ENCODE data around the gene TOMM22.

Gene TOMM22

GRCh38 chr22:38696606-38697424 lies 15.1 kb downstream of the TOMM22 start:
- peak in 1 of 2 donors; percentile 25 for DNase-seq (ENCODE audit: low read depth in 2 of 2)

- DNase-seq (ENCODE audit: low read depth in 2 of 2): no peak
Measured at GRCh38 chr22:38697425-38698089, 15.8 kb downstream of the TOMM22 start.

DNA sequence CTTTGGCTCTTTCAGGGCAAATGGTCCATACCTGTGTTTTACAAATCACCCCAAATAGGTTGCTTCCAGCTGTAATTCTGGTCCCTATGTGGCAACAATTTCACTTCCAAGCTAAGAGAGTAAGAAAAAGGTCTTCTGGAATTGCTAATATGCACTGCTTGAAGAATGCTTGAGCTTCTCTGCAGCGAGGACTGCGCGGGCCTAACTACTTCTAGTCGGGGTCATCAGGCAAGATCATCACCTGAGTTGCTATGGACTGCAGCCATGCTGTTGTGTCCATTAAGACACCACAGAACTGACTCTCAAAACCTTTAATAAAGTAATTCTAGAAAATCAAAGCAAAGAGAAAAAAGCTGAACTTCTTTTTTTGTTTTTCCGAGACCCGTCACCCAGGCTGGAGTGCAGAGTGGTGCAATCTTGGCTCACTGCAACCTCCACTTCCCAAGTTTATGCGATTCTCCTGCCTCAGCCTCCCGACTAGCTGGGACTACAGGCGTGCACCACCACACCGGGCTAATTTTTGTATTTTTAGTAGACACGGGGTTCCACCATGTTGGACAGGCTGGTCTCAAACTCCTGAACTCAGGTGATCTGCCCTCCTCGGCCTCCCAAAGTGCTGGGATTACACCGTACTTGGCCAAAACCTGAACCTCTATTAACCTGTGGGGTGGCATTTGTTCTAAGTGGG lies 16.8 kb downstream of the TOMM22 start:
- no peak for DNase-seq (ENCODE audit: low read depth in 2 of 2)

DNA sequence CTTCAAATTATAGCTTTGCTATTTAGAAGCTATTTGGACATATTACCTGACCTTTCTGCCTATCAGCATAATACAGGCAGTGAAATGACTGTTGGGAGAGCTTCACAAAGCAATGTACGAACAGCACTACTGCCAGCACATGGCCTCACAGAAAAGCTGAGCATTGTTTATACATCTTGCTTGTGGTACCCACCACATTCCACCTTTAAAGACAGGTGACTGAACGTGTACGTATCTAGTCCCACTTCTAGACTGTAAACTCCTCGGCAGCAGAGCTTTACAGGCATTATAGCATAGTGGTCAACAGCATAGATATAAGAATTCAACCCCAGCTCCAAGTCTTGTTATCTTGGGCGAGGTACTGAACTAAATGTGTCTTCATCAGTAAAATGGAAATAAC lies 17.4 kb downstream of the TOMM22 start:
- no peak for DNase-seq (ENCODE audit: low read depth in 2 of 2)

DNA sequence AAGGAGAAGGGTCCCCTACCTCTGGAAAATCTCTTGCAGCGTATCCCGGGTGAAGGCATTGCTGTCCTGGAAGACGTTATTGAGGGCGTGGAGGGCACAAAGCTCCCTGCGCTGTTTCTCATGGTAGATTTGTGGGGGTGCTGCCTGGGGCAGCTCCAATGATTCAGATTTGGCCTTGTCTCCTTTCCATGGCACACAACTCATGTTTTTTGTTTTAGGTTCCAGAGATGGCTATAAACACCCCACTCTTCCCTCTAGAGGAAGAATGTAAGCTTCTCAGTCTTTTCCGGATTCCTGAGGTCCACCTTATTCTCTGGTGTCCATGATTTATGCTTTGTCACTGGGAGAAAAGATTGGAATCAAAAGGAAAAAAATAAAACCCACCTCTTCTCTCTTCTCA lies 18.0 kb downstream of the TOMM22 start:
- no peak for DNase-seq (ENCODE audit: low read depth in 2 of 2)

DNA sequence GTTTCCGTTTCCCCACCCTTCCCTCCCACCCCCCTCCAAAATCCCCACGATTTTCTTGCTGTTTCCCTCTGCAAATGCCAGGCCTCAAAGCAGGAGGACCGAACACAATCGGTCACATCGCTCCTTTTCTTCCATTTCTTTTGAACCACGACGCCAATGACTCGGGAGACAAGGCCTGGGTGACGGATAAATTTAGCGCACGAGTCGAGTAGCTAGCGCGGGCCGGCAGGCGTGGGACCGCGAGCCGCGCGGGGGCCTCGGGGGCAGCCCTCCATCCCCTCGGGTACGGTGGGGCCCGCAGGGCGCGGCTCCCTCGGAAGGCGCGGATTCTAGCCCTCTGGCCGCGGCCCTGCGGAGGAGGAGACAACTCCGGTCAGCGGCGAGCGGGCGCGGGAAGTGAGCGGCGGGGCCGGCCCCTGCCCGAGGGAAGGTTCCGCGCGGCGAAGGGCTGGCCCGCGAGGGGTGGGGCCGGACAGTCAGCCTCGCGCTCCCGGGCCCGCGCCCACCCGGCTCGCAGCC lies 18.6 kb downstream of the TOMM22 start:
- DNase-seq (ENCODE audit: low read depth in 2 of 2): no peak

- DNase-seq (ENCODE audit: low read depth in 2 of 2): peak; percentile 95 to 98
Measured at GRCh38 chr22:38700789-38701628, 19.3 kb downstream of the TOMM22 start, which contains the start of gene JOSD1. Gene JOSD1 (minus strand): TSS chr22:38700943. CDS start chr22:38699987, 956 bp downstream.

DNA sequence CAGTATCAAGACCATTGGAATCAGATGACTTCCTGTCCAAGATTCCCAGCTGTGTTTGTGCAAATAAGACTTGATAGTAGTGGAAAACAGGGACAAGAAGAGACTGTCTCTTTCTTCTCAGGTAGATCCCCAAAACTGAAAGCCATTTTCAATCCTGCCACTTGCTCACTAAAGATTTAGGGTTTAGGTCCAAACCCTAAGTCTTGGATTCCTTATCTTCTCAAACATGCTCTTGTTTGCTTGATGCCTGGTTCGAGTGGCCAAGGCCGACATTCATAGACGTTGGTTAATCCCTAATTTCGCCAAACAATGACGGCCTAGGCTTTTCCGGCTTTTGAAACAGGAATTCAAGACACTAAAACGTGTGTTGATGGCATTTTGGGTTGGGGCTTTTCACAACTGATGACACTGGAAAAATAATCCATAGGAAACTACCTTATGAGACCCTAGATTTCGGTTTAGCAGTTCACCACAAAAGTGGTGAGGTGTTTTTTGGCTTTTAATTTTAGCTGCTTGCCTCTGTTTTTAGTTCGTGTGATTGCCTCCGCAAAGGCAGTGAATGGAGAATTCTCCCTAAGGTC lies 23.0 kb downstream of the TOMM22 start:
- DNase-seq (ENCODE audit: low read depth in 2 of 2): no peak

DNA sequence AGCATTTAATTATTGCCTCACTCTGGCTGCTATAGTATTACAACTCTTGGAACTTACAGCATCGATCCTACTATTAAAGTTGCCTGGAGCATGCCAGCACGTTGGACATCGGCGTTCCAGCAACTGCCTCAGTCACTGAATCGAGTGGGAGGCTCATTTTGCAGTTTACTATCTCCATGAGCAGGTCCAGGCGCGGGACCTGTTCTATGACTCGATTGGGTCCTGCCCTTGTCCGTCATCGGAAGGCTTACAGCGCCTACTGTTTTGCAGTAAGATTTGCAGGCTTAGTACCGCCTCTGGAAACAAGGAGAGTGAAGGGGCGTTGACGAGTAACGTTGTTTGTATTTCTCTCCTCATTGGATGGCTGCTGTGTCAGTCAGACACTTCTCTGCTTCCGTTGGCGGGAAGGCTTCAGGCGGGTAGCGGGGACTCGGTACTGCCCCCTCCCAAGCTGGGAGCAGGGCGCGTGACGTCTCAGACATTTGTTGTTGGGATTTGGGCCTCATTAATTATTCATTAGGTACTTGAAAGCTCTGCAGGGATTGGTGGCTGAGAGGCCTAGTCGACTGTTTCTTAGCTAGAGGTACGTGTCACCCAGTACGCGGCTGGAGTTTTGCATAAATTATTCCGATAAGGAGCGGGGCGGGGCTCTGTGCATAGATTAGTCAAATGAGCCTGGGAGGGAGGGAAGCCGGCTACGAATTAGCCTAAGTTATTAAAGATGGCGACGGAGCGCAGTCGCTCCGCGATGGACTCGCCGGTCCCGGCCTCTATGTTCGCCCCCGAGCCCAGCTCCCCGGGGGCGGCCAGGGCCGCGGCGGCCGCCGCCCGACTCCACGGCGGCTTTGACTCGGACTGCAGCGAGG lies 23.7 kb downstream of the TOMM22 start, which contains the start of gene GTPBP1:
GTPBP1 (plus strand) TSS at position 710 of the 866 bp plus-strand sequence; CDS start at position 722, 12 bp downstream.
- peak; percentile 92 to 97 for DNase-seq (ENCODE audit: low read depth in 2 of 2)

DNA sequence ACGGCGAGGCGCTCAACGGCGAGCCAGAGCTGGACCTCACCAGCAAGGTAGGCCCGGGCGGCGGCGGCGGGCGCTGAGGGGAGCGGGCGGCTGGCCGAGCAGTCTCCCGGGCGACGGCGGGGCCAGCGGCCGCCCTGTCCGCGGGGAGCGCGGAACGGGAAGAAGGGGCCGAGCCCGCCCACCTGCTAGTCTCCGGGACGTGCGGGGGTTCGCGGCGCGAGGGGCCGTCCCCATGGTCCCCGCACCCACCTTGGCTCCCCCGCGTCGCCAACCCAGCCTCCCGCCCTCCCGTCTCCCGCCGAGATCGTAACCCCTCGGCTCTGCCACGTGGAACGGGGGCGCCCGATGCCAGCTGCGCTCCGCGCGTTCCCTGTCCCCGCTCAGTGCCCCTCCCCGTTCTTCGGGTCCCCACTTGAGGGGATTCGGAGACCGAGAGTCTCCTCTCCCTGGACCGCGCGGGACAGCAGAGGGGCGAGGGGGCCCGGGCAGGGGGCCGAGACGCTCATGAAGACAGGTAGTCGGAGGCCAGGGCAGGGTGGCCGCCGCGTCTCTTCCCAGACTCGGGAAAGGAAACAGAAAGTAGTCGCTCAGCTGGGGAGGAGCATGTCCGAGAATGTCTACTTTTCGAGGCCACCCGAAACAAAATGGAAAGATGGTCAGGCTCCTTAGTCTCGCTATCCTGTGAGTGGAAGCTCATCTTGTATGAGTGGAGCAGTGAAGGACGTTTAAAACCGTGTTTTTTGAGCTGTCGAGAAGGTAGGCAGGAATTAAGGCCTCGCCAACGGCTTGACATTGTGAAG lies 24.5 kb downstream of the TOMM22 start:
- peak in 1 of 2 donors; percentile 19 for DNase-seq (ENCODE audit: low read depth in 2 of 2)

- DNase-seq (ENCODE audit: low read depth in 2 of 2): no peak
Measured at GRCh38 chr22:38706901-38707195, 25.1 kb downstream of the TOMM22 start.

DNA sequence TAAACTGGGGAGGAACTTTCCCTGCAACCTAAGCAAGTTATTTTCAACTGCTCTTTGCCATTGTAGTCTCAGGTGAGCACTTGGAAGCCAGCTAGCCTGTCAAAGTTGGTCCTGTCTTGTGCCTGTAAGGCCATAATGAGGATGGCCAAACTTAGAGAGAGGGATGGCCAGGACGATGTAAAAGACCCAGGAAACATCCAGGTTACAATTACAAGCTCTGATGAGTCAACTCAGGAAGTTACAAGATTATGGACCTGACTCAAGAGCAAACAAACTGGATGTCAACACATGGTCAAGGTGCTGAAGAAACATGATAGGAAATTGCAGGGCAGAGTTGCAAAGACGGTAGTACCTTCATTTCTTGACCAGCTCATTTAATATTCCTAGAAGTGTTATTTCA lies 25.6 kb downstream of the TOMM22 start:
- DNase-seq (ENCODE audit: low read depth in 2 of 2): no peak

DNA sequence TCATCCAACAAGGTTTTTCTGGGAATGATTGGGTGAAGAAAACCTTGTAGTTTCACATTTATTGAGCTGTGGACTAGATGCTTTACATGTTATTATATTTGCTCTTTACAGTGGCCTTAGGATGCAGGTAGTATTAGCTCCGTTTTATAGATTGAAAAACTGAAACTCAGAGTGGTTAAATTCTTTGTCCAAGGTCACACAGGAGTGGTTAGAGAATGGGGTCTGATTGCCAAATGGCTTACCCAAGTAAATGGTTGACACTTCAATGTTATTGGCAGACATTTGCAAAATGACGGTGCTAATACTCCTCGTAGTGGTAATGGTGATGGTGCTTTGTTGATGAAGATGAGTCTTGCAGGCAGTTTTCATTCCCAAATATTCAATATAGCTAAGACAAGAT lies 26.2 kb downstream of the TOMM22 start:
- no peak for DNase-seq (ENCODE audit: low read depth in 2 of 2)

GRCh38 chr22:38709306-38709705 lies 27.5 kb downstream of the TOMM22 start:
- no peak for DNase-seq (ENCODE audit: low read depth in 2 of 2)

GRCh38 chr22:38710351-38710750 lies 28.6 kb downstream of the TOMM22 start:
- DNase-seq (ENCODE audit: low read depth in 2 of 2): no peak

DNA sequence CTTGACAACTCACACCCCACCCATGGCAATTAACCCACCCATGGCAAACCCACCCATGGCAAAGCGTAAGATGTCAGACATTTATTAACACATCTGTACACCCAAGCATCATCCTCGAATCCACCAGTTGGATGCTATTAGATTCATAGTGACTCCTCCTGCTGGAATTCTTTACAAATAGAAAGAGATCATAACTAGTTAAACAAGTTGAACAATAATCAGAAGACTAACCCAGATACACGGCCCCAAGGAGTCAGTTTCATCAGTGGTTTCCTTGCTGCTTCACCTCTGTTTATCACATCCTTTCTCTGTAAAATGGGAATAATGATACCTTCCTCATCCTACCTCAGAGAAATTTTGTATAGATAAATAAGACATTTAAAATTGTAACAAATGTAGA lies 29.1 kb downstream of the TOMM22 start:
- no peak for DNase-seq (ENCODE audit: low read depth in 2 of 2)

DNA sequence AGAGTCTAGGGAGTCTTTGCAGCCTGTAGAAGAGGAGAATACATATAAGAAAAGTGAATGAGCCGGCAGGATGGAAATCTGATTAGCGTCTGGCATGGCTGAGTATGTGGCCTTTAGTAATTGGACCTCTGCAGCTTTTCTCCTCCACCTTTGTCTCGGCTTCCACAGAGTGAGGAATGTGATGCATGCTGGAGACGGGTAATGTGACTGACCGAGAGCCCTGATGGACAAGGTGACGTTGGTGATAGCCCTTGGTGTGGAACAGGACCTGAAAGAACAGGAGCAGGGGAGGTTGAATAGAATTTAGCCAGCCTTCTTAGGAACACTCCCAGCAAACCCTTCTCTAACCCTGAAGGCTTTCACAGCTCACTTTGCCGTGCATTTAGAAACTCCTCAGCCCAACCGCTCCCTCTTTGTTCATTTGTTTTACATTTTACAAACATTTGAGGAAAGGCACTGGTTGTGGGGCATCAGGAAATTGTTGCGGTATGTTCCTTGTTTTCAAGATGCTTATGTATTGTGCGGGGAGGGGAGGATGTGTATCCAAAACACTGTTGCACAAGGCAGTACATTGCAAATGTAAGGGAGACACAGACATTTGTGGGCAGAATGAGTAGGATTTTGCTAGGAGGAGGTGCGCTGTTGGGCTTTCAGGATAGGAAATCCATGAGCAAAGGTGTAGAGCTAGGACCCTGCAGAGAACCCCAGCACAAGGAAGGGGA lies 30.9 kb downstream of the TOMM22 start:
- DNase-seq (ENCODE audit: low read depth in 2 of 2): no peak

- no peak for DNase-seq (ENCODE audit: low read depth in 2 of 2)
Measured at GRCh38 chr22:38713921-38714320, 32.2 kb downstream of the TOMM22 start.
